WTC11 (cell line): ENCODE measurements around the gene RIMS4. TPM values are rescaled to one million over a fixed set of nuclear protein-coding genes. Genes with fewer than 3 reads are reported as not detected.

Experiments
- ATAC-seq: fragments of 200-7000 bp; cut with Tn5 transposase; 2 replicates; pipeline ENCODE4 v1.10.0; 2021; ENCODE audit warnings: mild to moderate bottlenecking, moderate library complexity
- CTCF ChIA-PET: fragments of 300-600 bp; sonication (Branson Sonifier 250); formaldehyde crosslinking; loops from one replicate; lab custom pipeline; 2021; ENCODE audit warnings: antibody characterized with exemption; lab: Charles Lee
- POLR2A ChIA-PET: fragments of 350-600 bp; sonication (Branson Sonifier 250); formaldehyde crosslinking; loops from one replicate; lab custom pipeline; 2021; ENCODE audit warnings: antibody characterized with exemption; lab: Charles Lee
- DNase-seq: peaks from one replicate; pipeline ENCODE4 v3.0.0; 2021; ENCODE audit warnings: low spot score
- H3K27ac Mint-ChIP-seq: 2 replicates; pipeline ENCODE4 v1.8.0; 2021; ENCODE audit warnings: mixed read lengths
- H3K27me3 Mint-ChIP-seq: 2 replicates; pipeline ENCODE4 v1.8.0; 2021; ENCODE audit warnings: low read depth, mild to moderate bottlenecking, moderate library complexity, mixed read lengths
- H3K36me3 Mint-ChIP-seq: 2 replicates; pipeline ENCODE4 v1.8.0; 2021; ENCODE audit warnings: mixed read lengths
- H3K4me1 Mint-ChIP-seq: 2 replicates; pipeline ENCODE4 v1.8.0; 2022; ENCODE audit warnings: mixed read lengths
- H3K4me3 Mint-ChIP-seq: 2 replicates; pipeline ENCODE4 v1.8.0; 2021; ENCODE audit warnings: mild to moderate bottlenecking, moderate library complexity, mixed read lengths
- H3K9me3 Mint-ChIP-seq: 2 replicates; pipeline ENCODE4 v1.8.0; 2021; ENCODE audit warnings: mixed read lengths
- ATF1 ChIP-seq: sonication (generic); formaldehyde crosslinking; IDR thresholded peaks from 2 replicates; pipeline ENCODE4 v1.8.1; 2023; ENCODE audit warnings: mild to moderate bottlenecking, moderate library complexity, missing genetic modification reagents
- E2F5 ChIP-seq: sonication (generic); formaldehyde crosslinking; IDR thresholded peaks from 2 replicates; pipeline ENCODE4 v1.8.1; 2022; ENCODE audit warnings: mild to moderate bottlenecking, moderate library complexity, missing genetic modification reagents
- EMX1 ChIP-seq: fragments of 250-450 bp; sonication (Bioruptor Pico); IDR thresholded peaks from 2 replicates; pipeline ENCODE4 v1.8.0; 2021; ENCODE audit warnings: mild to moderate bottlenecking
- HMGA2 ChIP-seq: fragments of 250-450 bp; sonication (Bioruptor Pico); IDR thresholded peaks from 2 replicates; pipeline ENCODE4 v1.4.0; 2021; ENCODE audit warnings: mild to moderate bottlenecking, moderate library complexity
- IRF1 ChIP-seq: sonication (generic); formaldehyde crosslinking; IDR thresholded peaks from 2 replicates; pipeline ENCODE4 v1.8.0; 2023; ENCODE audit warnings: missing genetic modification reagents
- PRDM15 ChIP-seq: sonication (generic); formaldehyde crosslinking; IDR thresholded peaks from 2 replicates; pipeline ENCODE4 v1.8.0; 2022; ENCODE audit warnings: missing genetic modification reagents
- RORB ChIP-seq: fragments of 250-450 bp; sonication (Bioruptor Pico); IDR thresholded peaks from 2 replicates; pipeline ENCODE4 v1.9.0; 2021; ENCODE audit warnings: mild to moderate bottlenecking
- SMAD3 ChIP-seq: sonication (generic); formaldehyde crosslinking; IDR thresholded peaks from 2 replicates; pipeline ENCODE4 v1.8.0; 2022; ENCODE audit warnings: missing genetic modification reagents, mild to moderate bottlenecking, borderline replicate concordance
- TCF7 ChIP-seq: sonication (generic); formaldehyde crosslinking; IDR thresholded peaks from 2 replicates; pipeline ENCODE4 v1.8.0; 2022; ENCODE audit warnings: mild to moderate bottlenecking, low read depth, missing genetic modification reagents, moderate library complexity
- ZNF263 ChIP-seq: sonication (generic); formaldehyde crosslinking; IDR thresholded peaks from 2 replicates; pipeline ENCODE4 v1.8.1; 2022; ENCODE audit warnings: low read depth, mild to moderate bottlenecking, moderate library complexity, missing genetic modification reagents
- ZNF281 ChIP-seq: sonication (generic); formaldehyde crosslinking; IDR thresholded peaks from 2 replicates; pipeline ENCODE4 v1.8.0; 2023; ENCODE audit warnings: mild to moderate bottlenecking, missing genetic modification reagents
- ZNF317 ChIP-seq: sonication (generic); formaldehyde crosslinking; IDR thresholded peaks from 2 replicates; pipeline ENCODE4 v1.8.1; 2023; ENCODE audit warnings: low read depth, mild to moderate bottlenecking, moderate library complexity, missing genetic modification reagents, borderline replicate concordance
- ZNF416 ChIP-seq: fragments of 250-450 bp; sonication (Bioruptor Pico); IDR thresholded peaks from 2 replicates; pipeline ENCODE4 v1.9.0; 2021; ENCODE audit warnings: mild to moderate bottlenecking, inconsistent platforms
- total RNA-seq: library from RNA; stranded (reverse); gene quantifications from 3 replicates; pipeline ENCODE4 v1.2.3, GENCODE V29; 2021
- TF ChIP-seq, protein P1 (sequence below): fragments of 250-450 bp; sonication (Bioruptor Pico); IDR thresholded peaks from 2 replicates; pipeline ENCODE4 v1.9.0; 2021; ENCODE audit warnings: mild to moderate bottlenecking, borderline replicate concordance
- TF ChIP-seq, protein P2 (sequence below): sonication (generic); formaldehyde crosslinking; IDR thresholded peaks from 2 replicates; pipeline ENCODE4 v1.8.0; 2022; ENCODE audit warnings: mild to moderate bottlenecking, missing genetic modification reagents
- TF ChIP-seq, protein P3 (sequence below): sonication (generic); formaldehyde crosslinking; IDR thresholded peaks from 2 replicates; pipeline ENCODE4 v1.8.0; 2023; ENCODE audit warnings: missing genetic modification reagents, mild to moderate bottlenecking, borderline replicate concordance

Gene RIMS4
- total RNA-seq, 1 experiment from 2014 or later = 24.8 TPM

GRCh38 chr20:44722990-44723389 is 87.4 kb downstream of the RIMS4 start (continued):
- TF ChIP-seq, protein P1, sequence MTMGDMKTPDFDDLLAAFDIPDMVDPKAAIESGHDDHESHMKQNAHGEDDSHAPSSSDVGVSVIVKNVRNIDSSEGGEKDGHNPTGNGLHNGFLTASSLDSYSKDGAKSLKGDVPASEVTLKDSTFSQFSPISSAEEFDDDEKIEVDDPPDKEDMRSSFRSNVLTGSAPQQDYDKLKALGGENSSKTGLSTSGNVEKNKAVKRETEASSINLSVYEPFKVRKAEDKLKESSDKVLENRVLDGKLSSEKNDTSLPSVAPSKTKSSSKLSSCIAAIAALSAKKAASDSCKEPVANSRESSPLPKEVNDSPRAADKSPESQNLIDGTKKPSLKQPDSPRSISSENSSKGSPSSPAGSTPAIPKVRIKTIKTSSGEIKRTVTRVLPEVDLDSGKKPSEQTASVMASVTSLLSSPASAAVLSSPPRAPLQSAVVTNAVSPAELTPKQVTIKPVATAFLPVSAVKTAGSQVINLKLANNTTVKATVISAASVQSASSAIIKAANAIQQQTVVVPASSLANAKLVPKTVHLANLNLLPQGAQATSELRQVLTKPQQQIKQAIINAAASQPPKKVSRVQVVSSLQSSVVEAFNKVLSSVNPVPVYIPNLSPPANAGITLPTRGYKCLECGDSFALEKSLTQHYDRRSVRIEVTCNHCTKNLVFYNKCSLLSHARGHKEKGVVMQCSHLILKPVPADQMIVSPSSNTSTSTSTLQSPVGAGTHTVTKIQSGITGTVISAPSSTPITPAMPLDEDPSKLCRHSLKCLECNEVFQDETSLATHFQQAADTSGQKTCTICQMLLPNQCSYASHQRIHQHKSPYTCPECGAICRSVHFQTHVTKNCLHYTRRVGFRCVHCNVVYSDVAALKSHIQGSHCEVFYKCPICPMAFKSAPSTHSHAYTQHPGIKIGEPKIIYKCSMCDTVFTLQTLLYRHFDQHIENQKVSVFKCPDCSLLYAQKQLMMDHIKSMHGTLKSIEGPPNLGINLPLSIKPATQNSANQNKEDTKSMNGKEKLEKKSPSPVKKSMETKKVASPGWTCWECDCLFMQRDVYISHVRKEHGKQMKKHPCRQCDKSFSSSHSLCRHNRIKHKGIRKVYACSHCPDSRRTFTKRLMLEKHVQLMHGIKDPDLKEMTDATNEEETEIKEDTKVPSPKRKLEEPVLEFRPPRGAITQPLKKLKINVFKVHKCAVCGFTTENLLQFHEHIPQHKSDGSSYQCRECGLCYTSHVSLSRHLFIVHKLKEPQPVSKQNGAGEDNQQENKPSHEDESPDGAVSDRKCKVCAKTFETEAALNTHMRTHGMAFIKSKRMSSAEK (CRISPR knock-in tag) = no peak
- TF ChIP-seq EMX1 (CRISPR knock-in tag) (no peak), SMAD3 (no peak), ZNF416 (CRISPR knock-in tag) (no peak), IRF1 (no peak), PRDM15 (CRISPR knock-in tag) (no peak), ZNF281 (CRISPR knock-in tag) (no peak), RORB (CRISPR knock-in tag) (no peak), TCF7 (no peak), HMGA2 (no peak), ATF1 (no peak)
- TF ChIP-seq, protein P2, sequence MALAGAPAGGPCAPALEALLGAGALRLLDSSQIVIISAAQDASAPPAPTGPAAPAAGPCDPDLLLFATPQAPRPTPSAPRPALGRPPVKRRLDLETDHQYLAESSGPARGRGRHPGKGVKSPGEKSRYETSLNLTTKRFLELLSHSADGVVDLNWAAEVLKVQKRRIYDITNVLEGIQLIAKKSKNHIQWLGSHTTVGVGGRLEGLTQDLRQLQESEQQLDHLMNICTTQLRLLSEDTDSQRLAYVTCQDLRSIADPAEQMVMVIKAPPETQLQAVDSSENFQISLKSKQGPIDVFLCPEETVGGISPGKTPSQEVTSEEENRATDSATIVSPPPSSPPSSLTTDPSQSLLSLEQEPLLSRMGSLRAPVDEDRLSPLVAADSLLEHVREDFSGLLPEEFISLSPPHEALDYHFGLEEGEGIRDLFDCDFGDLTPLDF (CRISPR knock-in tag) = no peak

DNA sequence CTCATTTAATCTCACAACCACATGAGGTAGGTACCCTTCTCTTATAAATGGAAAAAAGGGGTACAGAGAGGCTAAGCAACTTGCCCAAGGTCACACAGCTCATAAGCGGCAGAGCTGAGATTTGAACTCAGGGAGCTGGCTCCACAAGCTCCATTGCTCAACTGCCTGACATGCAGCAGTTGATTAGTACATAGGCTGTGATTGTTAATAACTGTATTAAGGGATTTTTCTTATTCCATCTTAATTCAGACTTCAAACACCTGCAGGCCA is 88.6 kb downstream of the RIMS4 start:
- ChIA-PET POLR2A (interaction anchor here (0.6 kb wide), 1 partner anchor 35 kb away, joined by 3 read pairs; no protein-coding TSS in a partner anchor), CTCF (interaction anchor here (0.7 to 1.0 kb wide), 2 partner anchors 38 to 221 kb away, joined by 3 read pairs; no protein-coding TSS in a partner anchor)
- H3K27ac Mint-ChIP-seq = no peak overlapping the region
- H3K4me1 Mint-ChIP-seq = peaks cover 4% of the 10 kb centered on the region
- H3K36me3 Mint-ChIP-seq = no peaks in the 10 kb centered on the region
- DNase-seq (no peak), ATAC-seq (no peak)
- no peak overlapping the region for H3K4me3 Mint-ChIP-seq
- no peaks in the 10 kb centered on the region for H3K9me3 Mint-ChIP-seq
- H3K27me3 Mint-ChIP-seq = no peaks in the 10 kb centered on the region
- TF ChIP-seq, protein P3, sequence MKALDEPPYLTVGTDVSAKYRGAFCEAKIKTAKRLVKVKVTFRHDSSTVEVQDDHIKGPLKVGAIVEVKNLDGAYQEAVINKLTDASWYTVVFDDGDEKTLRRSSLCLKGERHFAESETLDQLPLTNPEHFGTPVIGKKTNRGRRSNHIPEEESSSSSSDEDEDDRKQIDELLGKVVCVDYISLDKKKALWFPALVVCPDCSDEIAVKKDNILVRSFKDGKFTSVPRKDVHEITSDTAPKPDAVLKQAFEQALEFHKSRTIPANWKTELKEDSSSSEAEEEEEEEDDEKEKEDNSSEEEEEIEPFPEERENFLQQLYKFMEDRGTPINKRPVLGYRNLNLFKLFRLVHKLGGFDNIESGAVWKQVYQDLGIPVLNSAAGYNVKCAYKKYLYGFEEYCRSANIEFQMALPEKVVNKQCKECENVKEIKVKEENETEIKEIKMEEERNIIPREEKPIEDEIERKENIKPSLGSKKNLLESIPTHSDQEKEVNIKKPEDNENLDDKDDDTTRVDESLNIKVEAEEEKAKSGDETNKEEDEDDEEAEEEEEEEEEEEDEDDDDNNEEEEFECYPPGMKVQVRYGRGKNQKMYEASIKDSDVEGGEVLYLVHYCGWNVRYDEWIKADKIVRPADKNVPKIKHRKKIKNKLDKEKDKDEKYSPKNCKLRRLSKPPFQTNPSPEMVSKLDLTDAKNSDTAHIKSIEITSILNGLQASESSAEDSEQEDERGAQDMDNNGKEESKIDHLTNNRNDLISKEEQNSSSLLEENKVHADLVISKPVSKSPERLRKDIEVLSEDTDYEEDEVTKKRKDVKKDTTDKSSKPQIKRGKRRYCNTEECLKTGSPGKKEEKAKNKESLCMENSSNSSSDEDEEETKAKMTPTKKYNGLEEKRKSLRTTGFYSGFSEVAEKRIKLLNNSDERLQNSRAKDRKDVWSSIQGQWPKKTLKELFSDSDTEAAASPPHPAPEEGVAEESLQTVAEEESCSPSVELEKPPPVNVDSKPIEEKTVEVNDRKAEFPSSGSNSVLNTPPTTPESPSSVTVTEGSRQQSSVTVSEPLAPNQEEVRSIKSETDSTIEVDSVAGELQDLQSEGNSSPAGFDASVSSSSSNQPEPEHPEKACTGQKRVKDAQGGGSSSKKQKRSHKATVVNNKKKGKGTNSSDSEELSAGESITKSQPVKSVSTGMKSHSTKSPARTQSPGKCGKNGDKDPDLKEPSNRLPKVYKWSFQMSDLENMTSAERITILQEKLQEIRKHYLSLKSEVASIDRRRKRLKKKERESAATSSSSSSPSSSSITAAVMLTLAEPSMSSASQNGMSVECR (CRISPR knock-in tag) = no peak
- TF ChIP-seq ZNF263 (CRISPR knock-in tag) = no peak
- TF ChIP-seq EMX1 (CRISPR knock-in tag) = no peak
- TF ChIP-seq ZNF317 (CRISPR knock-in tag) = no peak
- no peak for TF ChIP-seq E2F5 (CRISPR knock-in tag)
